Right renal pelvis (tissue), 4 donors: ENCODE data around the gene MARCHF3. TPM values are rescaled to one million over a fixed set of nuclear protein-coding genes. Genes with fewer than 3 reads are reported as not detected.
"Not testable (repeated sequence)": the region's sequence is repeated elsewhere in the genome, so short reads cannot be mapped to it uniquely, and the experiment has no call there.

Source experiments
- DNase-seq, 4 donors: peaks; one replicate each; pipeline ENCODE4 v3.0.0-alpha.2; 2013; ENCODE audit warnings: low read depth in 4 of 4, low spot score in 3 of 4, missing footprints in 1 of 4
- polyA plus RNA-seq, 4 donors: library from polyadenylated mRNA; unstranded; fragments of 120-200 nt; gene quantifications; one replicate each; pipeline ENCODE4 v1.2.1, GENCODE V29; 2013; ENCODE audit not compliant: insufficient read length in 4 of 4

The MARCHF3 gene
- polyA plus RNA-seq, 4 donors: 6.1 to 8.5 (median 7.7) TPM

- DNase-seq: no peak
These were observed 175.7 kb downstream of the MARCHF3 start for GRCh38 chr5:126854526-126855110.

- DNase-seq: not testable (repeated sequence)
These were observed 176.6 kb downstream of the MARCHF3 start for GRCh38 chr5:126853541-126854307.

- DNase-seq: no peak
These were observed 177.5 kb downstream of the MARCHF3 start for GRCh38 chr5:126852841-126853271.

- no peak for DNase-seq
These were observed 178.2 kb downstream of the MARCHF3 start for GRCh38 chr5:126852091-126852571.

- no peak for DNase-seq
These were observed 178.8 kb downstream of the MARCHF3 start for GRCh38 chr5:126851501-126852011.

- no peak for DNase-seq
These were observed 181.2 kb downstream of the MARCHF3 start for GRCh38 chr5:126849101-126849678.

- no peak for DNase-seq
These were observed 182.1 kb downstream of the MARCHF3 start for GRCh38 chr5:126848253-126848652.

- DNase-seq: no peak
These were observed 182.5 kb downstream of the MARCHF3 start for GRCh38 chr5:126847826-126848251.

GRCh38 chr5:126847456-126847820 is 182.9 kb downstream of the MARCHF3 start:
- no peak for DNase-seq

- no peak for DNase-seq
These were observed 183.5 kb downstream of the MARCHF3 start for GRCh38 chr5:126846744-126847455.

GRCh38 chr5:126846344-126846743 is 184.0 kb downstream of the MARCHF3 start:
- DNase-seq: no peak

GRCh38 chr5:126845470-126846070 is 184.8 kb downstream of the MARCHF3 start:
- DNase-seq: not testable (repeated sequence)

GRCh38 chr5:126843375-126843774 is 187.0 kb downstream of the MARCHF3 start:
- not testable (repeated sequence) for DNase-seq

GRCh38 chr5:126839407-126839806 is 191.0 kb downstream of the MARCHF3 start:
- not testable (repeated sequence) for DNase-seq

GRCh38 chr5:126837906-126838539 is 192.3 kb downstream of the MARCHF3 start:
- no peak for DNase-seq

GRCh38 chr5:126837242-126837641 is 193.1 kb downstream of the MARCHF3 start:
- no peak for DNase-seq

- no peak for DNase-seq
These were observed 193.6 kb downstream of the MARCHF3 start for GRCh38 chr5:126836778-126837177.

GRCh38 chr5:126831156-126831555 is 199.2 kb downstream of the MARCHF3 start:
- no peak for DNase-seq

GRCh38 chr5:126830061-126830460 is 200.3 kb downstream of the MARCHF3 start:
- DNase-seq: no peak

GRCh38 chr5:126829098-126829497 is 201.3 kb downstream of the MARCHF3 start:
- DNase-seq: no peak
